ENCODE measurements around the gene UQCRC2.

DNA sequence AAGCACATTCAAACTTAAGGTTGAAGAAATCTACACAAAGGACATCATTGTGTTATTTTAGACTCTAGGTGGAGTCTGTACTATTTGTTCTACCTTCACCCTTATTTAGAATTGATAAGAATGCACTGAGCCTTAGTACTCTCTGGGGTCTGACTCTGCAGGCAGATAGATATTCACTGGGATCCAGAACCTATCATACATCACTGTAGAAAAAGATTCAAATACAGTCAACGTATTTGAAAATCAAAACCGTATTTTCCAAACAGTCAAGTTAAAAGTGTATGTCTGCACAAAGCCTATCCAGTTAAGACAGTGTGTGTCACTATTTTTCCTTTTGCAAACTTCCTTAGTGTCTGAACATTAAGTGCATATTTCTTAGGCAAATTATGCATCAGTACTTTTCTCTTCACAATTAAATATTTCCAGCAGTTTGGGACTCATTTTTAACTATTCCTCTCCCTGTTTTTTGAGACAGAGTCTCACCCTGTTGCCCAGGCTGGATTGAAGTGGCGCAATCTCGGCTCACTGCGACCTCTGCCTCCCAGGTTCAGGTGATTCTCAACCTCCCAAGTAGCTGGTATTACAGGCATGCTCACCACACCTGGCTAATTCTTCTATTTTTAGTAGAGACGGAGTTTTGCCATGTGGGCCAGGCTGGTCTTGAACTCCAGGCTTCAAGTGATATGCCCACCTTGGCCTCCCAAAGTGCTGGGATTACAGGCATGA lies 77.1 kb downstream of the UQCRC2 start:
- TF ChIP-seq, protein P1, sequence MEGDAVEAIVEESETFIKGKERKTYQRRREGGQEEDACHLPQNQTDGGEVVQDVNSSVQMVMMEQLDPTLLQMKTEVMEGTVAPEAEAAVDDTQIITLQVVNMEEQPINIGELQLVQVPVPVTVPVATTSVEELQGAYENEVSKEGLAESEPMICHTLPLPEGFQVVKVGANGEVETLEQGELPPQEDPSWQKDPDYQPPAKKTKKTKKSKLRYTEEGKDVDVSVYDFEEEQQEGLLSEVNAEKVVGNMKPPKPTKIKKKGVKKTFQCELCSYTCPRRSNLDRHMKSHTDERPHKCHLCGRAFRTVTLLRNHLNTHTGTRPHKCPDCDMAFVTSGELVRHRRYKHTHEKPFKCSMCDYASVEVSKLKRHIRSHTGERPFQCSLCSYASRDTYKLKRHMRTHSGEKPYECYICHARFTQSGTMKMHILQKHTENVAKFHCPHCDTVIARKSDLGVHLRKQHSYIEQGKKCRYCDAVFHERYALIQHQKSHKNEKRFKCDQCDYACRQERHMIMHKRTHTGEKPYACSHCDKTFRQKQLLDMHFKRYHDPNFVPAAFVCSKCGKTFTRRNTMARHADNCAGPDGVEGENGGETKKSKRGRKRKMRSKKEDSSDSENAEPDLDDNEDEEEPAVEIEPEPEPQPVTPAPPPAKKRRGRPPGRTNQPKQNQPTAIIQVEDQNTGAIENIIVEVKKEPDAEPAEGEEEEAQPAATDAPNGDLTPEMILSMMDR (IDR thresholded peaks at IDR 0.05) = no peak
- TF ChIP-seq POLR2A (IDR thresholded peaks at IDR 0.05) = no peak
